Muscle of back (tissue), 11 donors: ENCODE measurements around the gene MTLN. TPM values are rescaled to one million over a fixed set of nuclear protein-coding genes. Genes with fewer than 3 reads are reported as not detected.
A peak's percentile ranks its signal among the peaks of the same experiment; 100 is the strongest.
"Not testable (repeated sequence)": the region's sequence is repeated elsewhere in the genome, so short reads cannot be mapped to it uniquely, and the experiment has no call there.

Experiments
- DNase-seq, 3 donors: peaks; one replicate each; pipeline versions ENCODE4 v3.0.0 to v3.0.0-alpha.2; 2013
- polyA plus RNA-seq, 10 donors: library from polyadenylated mRNA; unstranded; fragments of 120-200 nt; gene quantifications; one replicate each; pipeline ENCODE4 v1.2.1, GENCODE V29; 2013; ENCODE audit not compliant: insufficient read length in 10 of 10

The MTLN gene
- polyA plus RNA-seq, 10 donors: 27.4 to 62.0 (median 38.0) TPM

- no peak for DNase-seq
Measured at GRCh38 chr2:110205660-110206455, 6.5 kb downstream of the MTLN start.

- peak; percentile 77 to 95 (median 90) for DNase-seq
Measured at GRCh38 chr2:110204408-110205385, 7.7 kb downstream of the MTLN start, which contains the start of gene NPHP1. Gene NPHP1, minus strand, starts transcription at chr2:110205013. Its CDS starts 45 bp downstream, at chr2:110204968.

GRCh38 chr2:110198016-110198415 is 14.3 kb downstream of the MTLN start:
- no peak for DNase-seq

GRCh38 chr2:110197452-110197851 is 14.9 kb downstream of the MTLN start:
- no peak for DNase-seq

GRCh38 chr2:110190169-110190568 is 22.2 kb downstream of the MTLN start:
- not testable (repeated sequence) for DNase-seq

GRCh38 chr2:110182449-110182848 is 29.9 kb downstream of the MTLN start:
- no peak for DNase-seq

- no peak for DNase-seq
Measured at GRCh38 chr2:110180036-110180435, 32.3 kb downstream of the MTLN start.

- no peak for DNase-seq
Measured at GRCh38 chr2:110173523-110173922, 38.8 kb downstream of the MTLN start.

GRCh38 chr2:110172506-110172905 is 39.8 kb downstream of the MTLN start:
- no peak for DNase-seq

GRCh38 chr2:110170102-110170501 is 42.2 kb downstream of the MTLN start:
- DNase-seq: peak in 1 of 3 donors; percentile 14

- DNase-seq: peak in 1 of 3 donors; percentile 7
Measured at GRCh38 chr2:110167326-110168000, 44.9 kb downstream of the MTLN start.

- DNase-seq: peak in 1 of 3 donors; percentile 18
Measured at GRCh38 chr2:110166266-110166665, 46.1 kb downstream of the MTLN start.

Other genes starting within 250 kb of the MTLN start
- 10 to 100 TPM in 5 of 10 donors, 1 to 10 TPM in 5; 6.6 to 15.7 (median 9.9) TPM for gene MALL, start 96.7 kb downstream of the MTLN start, polyA plus RNA-seq
- gene NPHP1, start 7.5 kb downstream of the MTLN start, polyA plus RNA-seq: 10 to 100 TPM in 1 of 10 donors, 1 to 10 TPM in 9; 4.0 to 11.2 (median 6.1) TPM